Ishikawa (cell line): ENCODE measurements around the gene RAP1GAP2.

Experiments
- CEBPB ChIP-seq: IDR thresholded peaks from 2 replicates; pipeline ENCODE4 v1.6.1; 2012
- EP300 ChIP-seq: IDR thresholded peaks from 2 replicates; pipeline ENCODE4 v1.6.1; 2012; ENCODE audit warnings: borderline replicate concordance
- FOXM1 ChIP-seq: IDR thresholded peaks from 2 replicates; pipeline ENCODE4 v1.6.1; 2012; ENCODE audit warnings: low read depth, borderline replicate concordance
- MAX ChIP-seq: IDR thresholded peaks from 2 replicates; pipeline ENCODE4 v1.6.1; 2012
- TAF1 ChIP-seq: IDR thresholded peaks from 2 replicates; pipeline ENCODE4 v1.6.1; 2012; ENCODE audit warnings: low read depth, mild to moderate bottlenecking
- TF ChIP-seq, protein P1 (sequence below): IDR thresholded peaks from 2 replicates; pipeline ENCODE4 v1.6.1; 2012; ENCODE audit warnings: low read depth, mild to moderate bottlenecking

DNA sequence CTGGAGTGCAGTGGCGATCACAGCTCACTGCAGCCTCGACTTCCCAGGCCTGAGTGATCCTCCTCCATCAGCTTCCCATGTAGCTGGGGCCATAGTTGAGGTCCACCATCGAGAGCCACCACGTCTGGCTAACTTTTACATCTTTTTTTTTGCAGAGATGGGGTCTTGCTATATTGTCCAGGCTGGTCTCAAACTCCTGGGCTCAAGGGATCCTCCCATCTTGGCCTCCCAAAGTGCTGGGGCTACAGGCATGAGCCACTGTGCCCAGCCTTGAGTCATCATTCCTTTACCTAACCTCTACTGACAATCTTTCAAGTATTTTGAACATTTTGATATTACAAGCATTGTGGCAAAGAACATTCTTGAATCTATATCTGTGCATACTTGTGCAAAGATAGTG, 37.4 kb upstream of the RAP1GAP2 start:
- TF ChIP-seq MAX (no peak), TAF1 (no peak), FOXM1 (no peak), CEBPB (no peak), EP300 (no peak)
- TF ChIP-seq, protein P1, sequence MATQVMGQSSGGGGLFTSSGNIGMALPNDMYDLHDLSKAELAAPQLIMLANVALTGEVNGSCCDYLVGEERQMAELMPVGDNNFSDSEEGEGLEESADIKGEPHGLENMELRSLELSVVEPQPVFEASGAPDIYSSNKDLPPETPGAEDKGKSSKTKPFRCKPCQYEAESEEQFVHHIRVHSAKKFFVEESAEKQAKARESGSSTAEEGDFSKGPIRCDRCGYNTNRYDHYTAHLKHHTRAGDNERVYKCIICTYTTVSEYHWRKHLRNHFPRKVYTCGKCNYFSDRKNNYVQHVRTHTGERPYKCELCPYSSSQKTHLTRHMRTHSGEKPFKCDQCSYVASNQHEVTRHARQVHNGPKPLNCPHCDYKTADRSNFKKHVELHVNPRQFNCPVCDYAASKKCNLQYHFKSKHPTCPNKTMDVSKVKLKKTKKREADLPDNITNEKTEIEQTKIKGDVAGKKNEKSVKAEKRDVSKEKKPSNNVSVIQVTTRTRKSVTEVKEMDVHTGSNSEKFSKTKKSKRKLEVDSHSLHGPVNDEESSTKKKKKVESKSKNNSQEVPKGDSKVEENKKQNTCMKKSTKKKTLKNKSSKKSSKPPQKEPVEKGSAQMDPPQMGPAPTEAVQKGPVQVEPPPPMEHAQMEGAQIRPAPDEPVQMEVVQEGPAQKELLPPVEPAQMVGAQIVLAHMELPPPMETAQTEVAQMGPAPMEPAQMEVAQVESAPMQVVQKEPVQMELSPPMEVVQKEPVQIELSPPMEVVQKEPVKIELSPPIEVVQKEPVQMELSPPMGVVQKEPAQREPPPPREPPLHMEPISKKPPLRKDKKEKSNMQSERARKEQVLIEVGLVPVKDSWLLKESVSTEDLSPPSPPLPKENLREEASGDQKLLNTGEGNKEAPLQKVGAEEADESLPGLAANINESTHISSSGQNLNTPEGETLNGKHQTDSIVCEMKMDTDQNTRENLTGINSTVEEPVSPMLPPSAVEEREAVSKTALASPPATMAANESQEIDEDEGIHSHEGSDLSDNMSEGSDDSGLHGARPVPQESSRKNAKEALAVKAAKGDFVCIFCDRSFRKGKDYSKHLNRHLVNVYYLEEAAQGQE, result no peak
